ENCODE data around the gene DDT.
"Not testable (repeated sequence)": the region's sequence is repeated elsewhere in the genome, so short reads cannot be mapped to it uniquely, and the experiment has no call there.

The DDT gene

GRCh38 chr22:23974345-23974744, at the start of gene DDT:
Gene DDT, minus strand, starts transcription at chr22:23974441. Its CDS starts 27 bp downstream, at chr22:23974414.
- peak; percentile 94 for FAIRE-seq
- not testable (repeated sequence) for DNase-seq (ENCODE audit: low spot score)

- FAIRE-seq = no peak
Measured at GRCh38 chr22:24023204-24023789, 49.1 kb upstream of the DDT start.

GRCh38 chr22:24021304-24021703, 47.1 kb upstream of the DDT start:
- FAIRE-seq (no peak), DNase-seq (ENCODE audit: low spot score) (no peak)

More at GRCh38 chr22:24023204-24023789, 49.1 kb upstream of the DDT start:
- DNase-seq (ENCODE audit: low spot score) = no peak

GRCh38 chr22:24016156-24016555, 41.9 kb upstream of the DDT start:
- DNase-seq (ENCODE audit: low spot score) (no peak), FAIRE-seq (no peak)

GRCh38 chr22:24011735-24012068, 37.5 kb upstream of the DDT start:
- DNase-seq (ENCODE audit: low spot score) (peak; percentile 40), FAIRE-seq (no peak)

- DNase-seq (ENCODE audit: low spot score) = no peak
- no peak for FAIRE-seq
Measured at GRCh38 chr22:24010018-24010391, 35.8 kb upstream of the DDT start.

GRCh38 chr22:24009227-24010017, 35.2 kb upstream of the DDT start:
- DNase-seq (ENCODE audit: low spot score) (no peak), FAIRE-seq (no peak)

- FAIRE-seq = no peak
- DNase-seq (ENCODE audit: low spot score) = no peak
Measured at GRCh38 chr22:24008381-24009226, 34.4 kb upstream of the DDT start.

- FAIRE-seq = no peak
- DNase-seq (ENCODE audit: low spot score) = no peak
Measured at GRCh38 chr22:24008022-24008283, 33.7 kb upstream of the DDT start.

GRCh38 chr22:24007253-24008021, 33.2 kb upstream of the DDT start:
- DNase-seq (ENCODE audit: low spot score) = no peak
- peak; percentile 73 for FAIRE-seq

- DNase-seq (ENCODE audit: low spot score) = no peak
Measured at GRCh38 chr22:24006914-24007214, 32.6 kb upstream of the DDT start.

GRCh38 chr22:24006207-24006913, 32.1 kb upstream of the DDT start:
- peak; percentile 27 for FAIRE-seq
- DNase-seq (ENCODE audit: low spot score) = no peak

More at GRCh38 chr22:24006914-24007214, 32.6 kb upstream of the DDT start:
- peak; percentile 44 for FAIRE-seq

GRCh38 chr22:24005201-24005600, 31.0 kb upstream of the DDT start, which contains the start of gene GSTT4:
Gene GSTT4, minus strand, starts transcription at chr22:24005453. Its CDS starts 97 bp downstream, at chr22:24005356.
- DNase-seq (ENCODE audit: low spot score) = no peak
- peak; percentile 87 for FAIRE-seq

GRCh38 chr22:24003887-24004286, 29.6 kb upstream of the DDT start:
- no peak for DNase-seq (ENCODE audit: low spot score)
- no peak for FAIRE-seq

- no peak for DNase-seq (ENCODE audit: low spot score)
- no peak for FAIRE-seq
Measured at GRCh38 chr22:24002851-24003250, 28.6 kb upstream of the DDT start.

- no peak for FAIRE-seq
- DNase-seq (ENCODE audit: low spot score) = no peak
Measured at GRCh38 chr22:24002272-24002671, 28.0 kb upstream of the DDT start.

- peak; percentile 40 for DNase-seq (ENCODE audit: low spot score)
- FAIRE-seq = no peak
Measured at GRCh38 chr22:24001314-24001713, 27.1 kb upstream of the DDT start.

GRCh38 chr22:23999779-24000178, 25.5 kb upstream of the DDT start:
- FAIRE-seq = peak; percentile 63
- DNase-seq (ENCODE audit: low spot score) = not testable (repeated sequence)

GRCh38 chr22:23997092-23997491, 22.9 kb upstream of the DDT start:
- no peak for FAIRE-seq
- DNase-seq (ENCODE audit: low spot score) = no peak

- DNase-seq (ENCODE audit: low spot score) = not testable (repeated sequence)
- FAIRE-seq = peak; percentile 90
Measured at GRCh38 chr22:23993581-23994177, 19.4 kb upstream of the DDT start.

GRCh38 chr22:23993080-23993479, 18.8 kb upstream of the DDT start:
- not testable (repeated sequence) for FAIRE-seq; DNase-seq (ENCODE audit: low spot score)
